Stimulated activated CD4-positive, alpha-beta T cell treated with anti-CD3 and anti-CD28 coated beads, Interleukin-4, amount 100 ng/mL, for 24 hours (primary cell): ENCODE data around the gene MYOCD.
"Not testable (repeated sequence)": the region's sequence is repeated elsewhere in the genome, so short reads cannot be mapped to it uniquely, and the experiment has no call there.

Experiments used
- DNase-seq: peaks from one replicate; pipeline ENCODE4 v3.0.0-alpha.2; 2020

The MYOCD gene

GRCh38 chr17:12665263-12666210 lies at the start of gene MYOCD:
MYOCD (plus strand) TSS chr17:12665890; CDS start chr17:12666189, 299 bp downstream.
- DNase-seq, result no peak

- DNase-seq, result no peak
These were observed 49.5 kb upstream of the MYOCD start for GRCh38 chr17:12616161-12616560.

GRCh38 chr17:12618557-12618956 lies 47.1 kb upstream of the MYOCD start:
- DNase-seq, result no peak

GRCh38 chr17:12619459-12620199 lies 46.1 kb upstream of the MYOCD start:
- no peak for DNase-seq

- no peak for DNase-seq
These were observed 45.4 kb upstream of the MYOCD start for GRCh38 chr17:12620200-12620720.

- no peak for DNase-seq
These were observed 43.0 kb upstream of the MYOCD start for GRCh38 chr17:12622726-12623125.

GRCh38 chr17:12623220-12623848 lies 42.4 kb upstream of the MYOCD start:
- no peak for DNase-seq

GRCh38 chr17:12624211-12624610 lies 41.5 kb upstream of the MYOCD start:
- no peak for DNase-seq

GRCh38 chr17:12625092-12625491 lies 40.6 kb upstream of the MYOCD start:
- DNase-seq, result no peak

- DNase-seq, result no peak
These were observed 38.5 kb upstream of the MYOCD start for GRCh38 chr17:12627177-12627629.

GRCh38 chr17:12627781-12628451 lies 37.8 kb upstream of the MYOCD start:
- DNase-seq, result no peak

GRCh38 chr17:12631076-12631475 lies 34.6 kb upstream of the MYOCD start:
- DNase-seq, result no peak

- no peak for DNase-seq
These were observed 32.9 kb upstream of the MYOCD start for GRCh38 chr17:12632785-12633184.

GRCh38 chr17:12634789-12635414 lies 30.8 kb upstream of the MYOCD start:
- DNase-seq, result no peak

- not testable (repeated sequence) for DNase-seq
These were observed 29.7 kb upstream of the MYOCD start for GRCh38 chr17:12635996-12636395.

- no peak for DNase-seq
These were observed 28.7 kb upstream of the MYOCD start for GRCh38 chr17:12637015-12637414.

GRCh38 chr17:12637745-12638651 lies 27.7 kb upstream of the MYOCD start:
- no peak for DNase-seq

GRCh38 chr17:12640364-12640763 lies 25.3 kb upstream of the MYOCD start:
- no peak for DNase-seq

GRCh38 chr17:12641084-12641483 lies 24.6 kb upstream of the MYOCD start:
- DNase-seq, result no peak

- no peak for DNase-seq
These were observed 23.7 kb upstream of the MYOCD start for GRCh38 chr17:12642034-12642433.

- no peak for DNase-seq
These were observed 21.9 kb upstream of the MYOCD start for GRCh38 chr17:12643822-12644221.
